Type B pancreatic cell (in vitro differentiated cells): ENCODE measurements around the gene SMG9. TPM values are rescaled to one million over a fixed set of nuclear protein-coding genes. Genes with fewer than 3 reads are reported as not detected.

Source experiments
- DNase-seq: peaks from one replicate; pipeline ENCODE4 v3.0.0; 2021; ENCODE audit warnings: mixed read lengths; ENCODE audit not compliant: unreplicated experiment; ENCODE audit errors: extremely low spot score
- H3K27ac Mint-ChIP-seq: 2 replicates; pipeline ENCODE4 v1.8.0; 2021; ENCODE audit warnings: mild to moderate bottlenecking, mixed read lengths
- H3K27me3 Mint-ChIP-seq: 2 replicates; pipeline ENCODE4 v1.8.0; 2021; ENCODE audit warnings: mixed read lengths
- H3K36me3 Mint-ChIP-seq: 2 replicates; pipeline ENCODE4 v1.8.0; 2021; ENCODE audit warnings: mixed read lengths
- H3K4me1 Mint-ChIP-seq: one replicate; pipeline ENCODE4 v1.8.0; 2021; ENCODE audit warnings: mixed read lengths; ENCODE audit not compliant: unreplicated experiment
- H3K4me3 Mint-ChIP-seq: 2 replicates; pipeline ENCODE4 v1.8.0; 2021; ENCODE audit warnings: mild to moderate bottlenecking, mixed read lengths
- H3K9me3 Mint-ChIP-seq: 2 replicates; pipeline ENCODE4 v1.8.0; 2021; ENCODE audit warnings: mixed read lengths
- CTCF ChIP-seq: fragments of 200-600 bp; sonication (generic); conservative IDR thresholded peaks from 2 replicates; pipeline ENCODE4 v1.5.0; 2021; ENCODE audit warnings: antibody characterized with exemption, mild to moderate bottlenecking
- total RNA-seq: library from RNA; stranded (reverse); gene quantifications from 2 replicates; pipeline ENCODE4 v1.2.1, GENCODE V29; 2021; ENCODE audit warnings: low replicate concordance

Gene SMG9
- total RNA-seq, 1 donor from 2014 or later, result 64.9 TPM

- H3K4me3 Mint-ChIP-seq, result no peak overlapping the region
- H3K4me1 Mint-ChIP-seq, result no peaks in the 10 kb centered on the region
- no peaks in the 10 kb centered on the region for H3K36me3 Mint-ChIP-seq
- H3K27ac Mint-ChIP-seq, result no peak overlapping the region
- no peak for DNase-seq
- peaks cover 3% of the 10 kb centered on the region for H3K27me3 Mint-ChIP-seq
- H3K9me3 Mint-ChIP-seq, result no peaks in the 10 kb centered on the region
- TF ChIP-seq CTCF, result no peak
These were observed 41.6 kb downstream of the SMG9 start for GRCh38 chr19:43713208-43713607.

DNA sequence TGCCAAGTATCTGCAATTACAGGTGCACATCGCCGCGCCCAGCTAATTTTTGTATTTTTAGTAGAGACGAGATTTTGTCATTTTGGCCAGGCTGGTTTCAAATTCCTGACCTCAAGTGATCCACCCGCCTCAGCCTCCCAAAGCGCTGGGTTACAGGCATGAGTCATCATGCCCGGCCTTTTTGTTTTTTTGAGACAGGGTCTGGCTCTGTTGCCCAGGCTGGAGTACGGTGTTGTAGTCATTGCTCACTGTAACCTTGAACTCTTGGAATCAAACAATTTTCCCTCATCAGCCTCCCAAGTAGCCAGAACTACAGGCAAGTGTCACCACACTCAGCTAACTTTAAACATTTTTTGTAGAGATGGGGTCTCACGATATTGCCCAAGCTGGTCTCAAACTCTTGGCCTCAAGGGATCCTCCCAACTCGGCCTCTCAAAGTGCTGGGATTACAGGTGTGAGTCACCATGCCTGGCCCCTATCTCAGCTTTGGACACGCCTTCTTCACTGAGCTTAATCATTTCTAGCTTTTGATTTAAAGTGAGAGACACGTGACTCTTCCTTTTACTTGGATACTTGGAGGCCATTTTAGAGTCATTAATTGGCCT is 42.9 kb downstream of the SMG9 start:
- Mint-ChIP-seq H3K27ac (no peak overlapping the region), H3K9me3 (no peaks in the 10 kb centered on the region), H3K27me3 (peaks cover 3% of the 10 kb centered on the region), H3K4me3 (no peak overlapping the region), H3K4me1 (no peaks in the 10 kb centered on the region), H3K36me3 (no peaks in the 10 kb centered on the region)
- TF ChIP-seq CTCF, result no peak
- DNase-seq, result no peak

DNA sequence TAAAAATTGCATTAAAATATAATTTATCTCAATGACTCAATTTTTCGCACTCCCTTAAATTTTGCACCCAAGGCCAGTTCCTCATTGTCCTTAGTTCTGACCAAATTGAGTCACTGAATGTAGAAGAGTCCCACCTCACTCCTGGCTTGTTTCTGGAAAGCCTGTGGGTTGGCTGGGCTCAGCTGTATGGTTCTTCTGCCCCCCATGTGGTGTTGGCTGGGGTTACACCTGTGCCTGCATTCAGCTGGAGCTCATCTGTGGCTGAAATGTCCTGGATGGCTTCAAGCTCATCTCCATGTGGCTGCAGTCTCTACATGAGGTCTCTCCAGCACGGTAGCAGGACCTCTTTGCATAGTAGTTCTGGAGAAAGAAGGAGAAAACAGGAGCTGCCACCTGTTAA is 46.0 kb downstream of the SMG9 start:
- Mint-ChIP-seq H3K9me3 (no peaks in the 10 kb centered on the region), H3K36me3 (no peaks in the 10 kb centered on the region), H3K4me3 (no peak overlapping the region), H3K4me1 (no peaks in the 10 kb centered on the region), H3K27me3 (peaks cover 10% of the 10 kb centered on the region), H3K27ac (no peak overlapping the region)
- DNase-seq, result no peak
- no peak for TF ChIP-seq CTCF

GRCh38 chr19:43707158-43707712 is 47.5 kb downstream of the SMG9 start:
- peaks cover 12% of the 10 kb centered on the region for H3K27me3 Mint-ChIP-seq
- H3K4me3 Mint-ChIP-seq, result no peak overlapping the region
- no peaks in the 10 kb centered on the region for H3K36me3 Mint-ChIP-seq
- no peaks in the 10 kb centered on the region for H3K9me3 Mint-ChIP-seq
- DNase-seq, result no peak
- no peak for TF ChIP-seq CTCF
- H3K27ac Mint-ChIP-seq, result no peak overlapping the region
- peaks cover 9% of the 10 kb centered on the region for H3K4me1 Mint-ChIP-seq

DNA sequence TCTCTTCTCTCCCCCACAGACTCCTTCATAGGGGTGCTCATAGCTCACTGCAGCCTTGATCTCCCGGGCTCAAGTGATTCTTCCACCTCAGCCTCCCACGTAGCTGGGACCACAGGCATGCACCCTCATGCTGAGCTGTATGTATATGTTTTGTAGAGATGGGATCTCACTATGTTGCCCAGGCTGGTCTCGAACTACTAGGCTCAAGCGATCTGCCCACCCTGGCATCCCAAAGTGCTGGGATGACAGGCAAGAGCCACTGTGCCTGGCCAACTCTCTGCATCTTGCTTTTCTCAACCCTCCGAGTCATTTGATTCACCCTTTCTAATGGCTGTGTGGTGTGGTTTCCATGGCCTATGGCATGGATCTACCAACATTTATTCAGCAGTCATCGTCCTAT is 49.0 kb downstream of the SMG9 start:
- Mint-ChIP-seq H3K4me1 (peaks cover 15% of the 10 kb centered on the region), H3K27ac (no peak overlapping the region), H3K9me3 (no peaks in the 10 kb centered on the region), H3K4me3 (no peak overlapping the region), H3K27me3 (peaks cover 12% of the 10 kb centered on the region), H3K36me3 (no peaks in the 10 kb centered on the region)
- no peak for TF ChIP-seq CTCF
- DNase-seq, result no peak
